HG03439 (cell line): ENCODE results near the gene PTPRD.

Experiments
- ATAC-seq: cut with Tn5 transposase; IDR thresholded peaks from one replicate; pipeline ENCODE4 v1.9.1; 2021; ENCODE audit warnings: mild to moderate bottlenecking, moderate library complexity; ENCODE audit not compliant: unreplicated experiment

The PTPRD gene

GRCh38 chr9:8436786-8437185 lies 2176.0 kb downstream of the PTPRD start:
- no peak for ATAC-seq

- no peak for ATAC-seq
These were observed 2178.2 kb downstream of the PTPRD start for GRCh38 chr9:8434621-8435020.

- no peak for ATAC-seq
These were observed 2180.6 kb downstream of the PTPRD start for GRCh38 chr9:8432224-8432623.

- no peak for ATAC-seq
These were observed 2181.3 kb downstream of the PTPRD start for GRCh38 chr9:8431505-8431904.

GRCh38 chr9:8430945-8431344 lies 2181.9 kb downstream of the PTPRD start:
- no peak for ATAC-seq

- ATAC-seq: no peak
These were observed 2183.0 kb downstream of the PTPRD start for GRCh38 chr9:8429768-8430167.

GRCh38 chr9:8429157-8429556 lies 2183.6 kb downstream of the PTPRD start:
- no peak for ATAC-seq

GRCh38 chr9:8428389-8428788 lies 2184.4 kb downstream of the PTPRD start:
- ATAC-seq: no peak

- no peak for ATAC-seq
These were observed 2187.9 kb downstream of the PTPRD start for GRCh38 chr9:8424786-8425410.

- ATAC-seq: no peak
These were observed 2192.4 kb downstream of the PTPRD start for GRCh38 chr9:8420416-8420815.

- ATAC-seq: no peak
These were observed 2193.1 kb downstream of the PTPRD start for GRCh38 chr9:8419596-8420275.

- no peak for ATAC-seq
These were observed 2195.5 kb downstream of the PTPRD start for GRCh38 chr9:8417341-8417740.

GRCh38 chr9:8412327-8412726 lies 2200.5 kb downstream of the PTPRD start:
- no peak for ATAC-seq

- ATAC-seq: no peak
These were observed 2204.1 kb downstream of the PTPRD start for GRCh38 chr9:8408575-8409190.

- ATAC-seq: no peak
These were observed 2210.7 kb downstream of the PTPRD start for GRCh38 chr9:8401961-8402705.

- ATAC-seq: no peak
These were observed 2212.4 kb downstream of the PTPRD start for GRCh38 chr9:8400378-8400777.

GRCh38 chr9:8395022-8395421 lies 2217.8 kb downstream of the PTPRD start:
- ATAC-seq: no peak

- ATAC-seq: no peak
These were observed 2218.5 kb downstream of the PTPRD start for GRCh38 chr9:8394341-8394740.

GRCh38 chr9:8392866-8393265 lies 2219.9 kb downstream of the PTPRD start:
- ATAC-seq: no peak

GRCh38 chr9:8391566-8391965 lies 2221.2 kb downstream of the PTPRD start:
- ATAC-seq: no peak

GRCh38 chr9:8391132-8391531 lies 2221.7 kb downstream of the PTPRD start:
- no peak for ATAC-seq

GRCh38 chr9:8390571-8390970 lies 2222.2 kb downstream of the PTPRD start:
- ATAC-seq: no peak
